Omental fat pad (tissue), 4 donors: ENCODE data around the gene TMEM254. TPM values are rescaled to one million over a fixed set of nuclear protein-coding genes. Genes with fewer than 3 reads are reported as not detected.

Source experiments
- ATAC-seq: fragments of 150-250 bp; one replicate; pipeline ENCODE4 v1.9.1; 2016; ENCODE audit warnings: mild to moderate bottlenecking, moderate library complexity; ENCODE audit not compliant: low FRiP score
- DNase-seq: peaks from one replicate; pipeline ENCODE4 v3.0.0-alpha.2; 2019; ENCODE audit warnings: low spot score
- CTCF ChIP-seq, 3 donors: fragments of 450-650 bp; IDR thresholded peaks; one replicate each; pipeline ENCODE4 v1.5.1; 2016 to 2017; ENCODE audit warnings: antibody characterized with exemption in 3 of 3, mild to moderate bottlenecking in 3 of 3, moderate library complexity in 2 of 3
- total RNA-seq, 4 donors: library from RNA; depleted of rRNA; stranded (reverse); fragments of >200 nt; gene quantifications; one replicate each; pipeline ENCODE4 v1.1.0, GENCODE V29; 2016

TMEM254 gene
- total RNA-seq, 4 donors from 2014 or later: 7.1 to 16.4 (median 11.0) TPM

- DNase-seq: no peak
- no peak for ATAC-seq
- TF ChIP-seq CTCF (IDR thresholded peaks at IDR 0.05): no peak
These were observed 58.8 kb downstream of the TMEM254 start for GRCh38 chr10:80137031-80137862.

- DNase-seq (no peak), ATAC-seq (no peak)
- TF ChIP-seq CTCF (IDR thresholded peaks at IDR 0.05): no peak
These were observed 59.5 kb downstream of the TMEM254 start for GRCh38 chr10:80137920-80138319.

DNA sequence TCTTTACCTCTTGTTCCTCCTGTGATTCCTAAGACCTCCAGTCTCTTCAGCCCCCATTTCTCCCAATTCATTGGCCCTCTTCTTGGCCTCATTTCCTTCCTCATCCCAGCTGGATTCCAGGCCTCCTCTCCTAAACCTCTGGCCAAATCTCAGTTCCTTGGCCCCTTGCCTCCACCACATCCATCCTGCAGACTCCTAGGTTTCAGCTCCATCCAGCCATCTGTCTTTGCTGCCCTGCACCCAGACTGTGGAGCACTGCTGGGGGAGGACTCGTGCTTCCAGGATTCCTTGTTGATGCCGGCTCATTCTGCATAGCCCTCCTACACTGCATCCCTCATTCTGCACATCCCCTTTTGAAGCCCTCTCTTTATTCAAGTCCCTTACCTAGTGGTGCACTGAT lies 60.8 kb downstream of the TMEM254 start:
- DNase-seq: no peak
- TF ChIP-seq CTCF (IDR thresholded peaks at IDR 0.05): no peak
- no peak for ATAC-seq

- ATAC-seq (no peak), DNase-seq (no peak)
- TF ChIP-seq CTCF (IDR thresholded peaks at IDR 0.05): no peak
These were observed 61.8 kb downstream of the TMEM254 start for GRCh38 chr10:80140251-80140650.

DNA sequence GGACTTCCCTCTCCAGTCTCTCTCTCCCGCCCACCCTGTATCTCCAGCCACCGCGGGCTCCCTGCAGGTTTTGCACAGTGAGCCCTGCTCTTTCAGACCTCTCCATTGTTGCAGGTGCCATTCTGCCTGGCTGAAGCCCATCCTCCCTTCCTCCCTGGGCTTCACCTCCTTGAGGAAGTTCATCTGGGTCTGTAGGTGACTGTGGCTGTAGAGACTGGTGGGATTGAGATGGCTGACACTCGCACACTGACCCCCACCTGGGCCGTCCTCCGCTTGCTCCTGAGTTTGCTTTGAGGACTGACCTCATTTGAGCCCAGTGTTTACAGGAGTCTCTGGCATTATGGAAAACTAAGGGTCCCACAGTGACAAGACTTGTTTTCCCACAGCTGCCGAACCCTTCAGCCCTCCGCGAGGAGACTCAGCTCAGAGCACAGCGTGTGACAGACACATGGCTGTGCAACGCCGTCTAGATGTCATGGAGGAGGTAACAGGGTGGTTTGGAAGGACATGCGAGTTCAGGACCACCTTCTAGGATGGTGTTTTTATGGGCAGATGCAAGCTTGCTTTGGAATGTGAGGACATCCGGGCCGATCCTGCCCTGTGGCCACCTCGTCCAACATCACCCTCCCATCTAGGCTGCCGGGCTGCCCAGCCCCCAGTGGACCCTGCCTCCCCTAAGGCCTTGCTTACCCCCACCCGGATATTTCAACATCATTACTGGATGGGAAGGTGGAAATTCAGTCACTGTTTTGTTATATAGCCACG lies 63.4 kb downstream of the TMEM254 start:
- DNase-seq (no peak), ATAC-seq (no peak)

More for the DNA sequence above, 63.4 kb downstream of the TMEM254 start:
- no peak for TF ChIP-seq CTCF (IDR thresholded peaks at IDR 0.05)

Other genes with a start within 250 kb of the TMEM254 start
- gene SFTPD, start 129.6 kb upstream of the TMEM254 start, total RNA-seq: under 1 TPM in 2 of 4 donors, not detected in 2; 0.65 to 0.96 TPM
- gene PLAC9, start 54.1 kb downstream of the TMEM254 start, total RNA-seq: 100 to 1,000 TPM in 1 of 4 donors, 10 to 100 TPM in 3; 18.0 to 116 (median 20.8) TPM
- gene ANXA11, start 126.9 kb downstream of the TMEM254 start, total RNA-seq: 100 to 1,000 TPM; 103 to 148 (median 121) TPM
- not detected for gene MAT1A, start 211.0 kb downstream of the TMEM254 start, total RNA-seq